H1 (cell line): ENCODE measurements around the gene COL5A3. TPM values are rescaled to one million over a fixed set of nuclear protein-coding genes. Genes with fewer than 3 reads are reported as not detected.

Source experiments
- CTCF ChIA-PET: fragments of 300-600 bp; sonication (Branson Sonifier 250); formaldehyde crosslinking; loops from one replicate; lab custom pipeline; 2021; ENCODE audit not compliant: partially characterized antibody; lab: Charles Lee
- POLR2A ChIA-PET: fragments of 300-600 bp; sonication (Branson Sonifier 250); formaldehyde crosslinking; loops from one replicate; lab custom pipeline; 2021; ENCODE audit warnings: inconsistent platforms; ENCODE audit not compliant: partially characterized antibody; lab: Charles Lee
- DNase-seq, 2 experiments: peaks; one replicate each; pipeline versions ENCODE4 v3.0.0 to v3.0.0-alpha.2; 2010 to 2022; ENCODE audit warnings: low spot score in 2 of 2, low read depth in 1 of 2, mixed read lengths in 1 of 2
- FAIRE-seq: peaks from 2 replicates; lab custom pipeline; 2011; peaks lifted over from hg19 to GRCh38; lab: Jason Lieb, UNC
- H2AFZ ChIP-seq: 2 replicates; pipeline ENCODE4 v1.8.1; 2012; ENCODE audit warnings: low read length, inconsistent platforms
- H2AK5ac ChIP-seq: 2 replicates; pipeline ENCODE4 v1.6.1; 2013; ENCODE audit warnings: low read depth, low read length
- H2BK120ac ChIP-seq: replicated peaks from 2 replicates; pipeline ENCODE3; 2013; ENCODE audit warnings: low read depth, low read length, inconsistent platforms
- H2BK12ac ChIP-seq: 2 replicates; pipeline ENCODE4 v1.6.1; 2013; ENCODE audit warnings: low read depth, low read length
- H2BK15ac ChIP-seq: 2 replicates; pipeline ENCODE4 v1.6.1; 2013; ENCODE audit warnings: low read length
- H2BK20ac ChIP-seq: 2 replicates; pipeline ENCODE4 v1.6.1; 2013; ENCODE audit warnings: low read length
- H2BK5ac ChIP-seq: 2 replicates; pipeline ENCODE4 v1.6.1; 2013; ENCODE audit warnings: low read depth, low read length
- H3K14ac ChIP-seq: 2 replicates; pipeline ENCODE4 v1.6.1; 2013; ENCODE audit warnings: inconsistent platforms; ENCODE audit not compliant: insufficient read length
- H3K18ac ChIP-seq: 2 replicates; pipeline ENCODE4 v1.6.1; 2013; ENCODE audit warnings: low read length; ENCODE audit errors: extremely low read depth
- H3K23ac ChIP-seq: 2 replicates; pipeline ENCODE4 v1.6.1; 2013; ENCODE audit warnings: inconsistent platforms; ENCODE audit not compliant: insufficient read length
- H3K23me2 ChIP-seq: 2 replicates; pipeline ENCODE4 v1.6.1; 2013; ENCODE audit warnings: low read depth, low read length
- H3K27ac ChIP-seq: 2 replicates; pipeline ENCODE4 v1.6.1; 2011; ENCODE audit warnings: low read depth, low read length, inconsistent platforms
- H3K27me3 ChIP-seq, 4 experiments: replicated peaks in 1 of 4; 1 replicate in 1 of 4; 2 replicates in 3 of 4; pipeline versions ENCODE4 v1.6.1 to v1.8.1; 2011 to 2013; ENCODE audit warnings: low read length in 3 of 4, mild to moderate bottlenecking in 3 of 4, inconsistent platforms in 2 of 4, mixed read lengths in 2 of 4, moderate library complexity in 1 of 4; ENCODE audit not compliant: control insufficient read depth in 3 of 4, insufficient read depth in 3 of 4; ENCODE audit errors: extremely low read depth in 1 of 4
- H3K36me3 ChIP-seq, 4 experiments: 2 replicates each; pipeline versions ENCODE4 v1.6.1 to v1.8.1; 2011 to 2013; ENCODE audit warnings: mild to moderate bottlenecking in 4 of 4, low read length in 3 of 4, moderate library complexity in 2 of 4, control low read depth in 1 of 4, inconsistent platforms in 1 of 4; ENCODE audit not compliant: insufficient read depth in 4 of 4, control insufficient read depth in 2 of 4
- H3K4ac ChIP-seq: replicated peaks from 2 replicates; pipeline ENCODE3; 2013; ENCODE audit warnings: low read length, low read depth, mixed read lengths, inconsistent platforms; ENCODE audit not compliant: insufficient read length
- H3K4me1 ChIP-seq, 4 experiments: replicated peaks in 1 of 4; 1 replicate in 1 of 4; 2 replicates in 3 of 4; pipeline versions ENCODE4 v1.6.1 to v1.8.1; 2011 to 2013; ENCODE audit warnings: low read length in 3 of 4, inconsistent platforms in 2 of 4, mixed read lengths in 1 of 4; ENCODE audit not compliant: insufficient read depth in 4 of 4, control insufficient read depth in 3 of 4
- H3K4me2 ChIP-seq, 2 experiments: 2 replicates each; pipeline versions ENCODE4 v1.6.1 to v1.8.1; 2011 to 2013; ENCODE audit warnings: low read depth in 2 of 2, low read length in 2 of 2, control low read depth in 1 of 2, inconsistent platforms in 1 of 2, mild to moderate bottlenecking in 1 of 2; ENCODE audit not compliant: insufficient read depth in 1 of 2
- H3K4me3 ChIP-seq, 4 experiments: fragments of 200-600, 300-600 bp in 1 of 4; sonication (generic), shearing (Covaris generic), sonication (Bioruptor Twin) in 1 of 4; 2 replicates each; pipeline versions ENCODE4 v1.5.1 to v1.8.1; 2011 to 2016; ENCODE audit warnings: low read length in 4 of 4, low read depth in 3 of 4, control low read depth in 2 of 4, inconsistent platforms in 2 of 4, mild to moderate bottlenecking in 2 of 4, mixed read lengths in 1 of 4, moderate library complexity in 1 of 4; ENCODE audit not compliant: insufficient read depth in 2 of 4; ENCODE audit errors: extremely low read depth in 1 of 4
- H3K56ac ChIP-seq: replicated peaks from 2 replicates; pipeline ENCODE3; 2013; ENCODE audit warnings: low read depth, mild to moderate bottlenecking, mixed read lengths, low read length, inconsistent platforms; ENCODE audit not compliant: insufficient read length
- H3K79me1 ChIP-seq: 2 replicates; pipeline ENCODE4 v1.6.1; 2013; ENCODE audit warnings: low read depth, low read length, control low read depth
- H3K79me2 ChIP-seq, 2 experiments: 2 replicates each; pipeline versions ENCODE4 v1.6.1 to v1.8.1; 2012 to 2013; ENCODE audit warnings: low read length in 2 of 2, mild to moderate bottlenecking in 2 of 2, inconsistent platforms in 1 of 2; ENCODE audit not compliant: insufficient read depth in 2 of 2, control insufficient read depth in 1 of 2
- H3K9ac ChIP-seq, 4 experiments: replicated peaks in 1 of 4; 1 replicate in 1 of 4; 2 replicates in 3 of 4; pipeline versions ENCODE4 v1.6.1 to v1.8.1; 2011 to 2013; ENCODE audit warnings: low read depth in 3 of 4, low read length in 3 of 4, control low read depth in 2 of 4, mild to moderate bottlenecking in 2 of 4, moderate library complexity in 2 of 4, inconsistent platforms in 1 of 4; ENCODE audit errors: extremely low read depth in 1 of 4
- H3K9me3 ChIP-seq, 2 experiments: 2 replicates each; pipeline versions ENCODE4 v1.6.1 to v1.8.1; 2012 to 2013; ENCODE audit warnings: mild to moderate bottlenecking in 2 of 2, moderate library complexity in 2 of 2, control low read depth in 1 of 2, inconsistent platforms in 1 of 2, low read depth in 1 of 2, low read length in 1 of 2, mixed read lengths in 1 of 2; ENCODE audit not compliant: insufficient read depth in 2 of 2
- H4K20me1 ChIP-seq, 2 experiments: replicated peaks in 1 of 2; 2 replicates each; pipeline versions ENCODE3 to v1.8.1; 2011 to 2013; ENCODE audit warnings: inconsistent platforms in 2 of 2, low read length in 2 of 2, mild to moderate bottlenecking in 1 of 2; ENCODE audit not compliant: insufficient read depth in 2 of 2, control insufficient read depth in 1 of 2
- H4K5ac ChIP-seq: 2 replicates; pipeline ENCODE4 v1.6.1; 2013; ENCODE audit warnings: low read length, low read depth, mixed read lengths, inconsistent platforms; ENCODE audit not compliant: insufficient read length
- H4K8ac ChIP-seq: 2 replicates; pipeline ENCODE4 v1.8.0; 2013; ENCODE audit warnings: mild to moderate bottlenecking, moderate library complexity, low read length, inconsistent platforms; ENCODE audit not compliant: insufficient read depth; ENCODE audit errors: extremely low read depth
- H4K91ac ChIP-seq: replicated peaks from 2 replicates; pipeline ENCODE3; 2013; ENCODE audit warnings: low read length, mixed read lengths, inconsistent platforms; ENCODE audit not compliant: insufficient read length
- CBX5 ChIP-seq: fragments of 300-800, 300-1000 bp; sonication (generic); IDR thresholded peaks from 2 replicates; pipeline ENCODE4 v1.7.1; 2016; ENCODE audit warnings: antibody characterized with exemption, low read length, low read depth
- CBX8 ChIP-seq: fragments of 300-800, 300-1000 bp; sonication (generic); IDR thresholded peaks from 2 replicates; pipeline ENCODE4 v1.7.1; 2016; ENCODE audit warnings: low read depth, low read length, borderline replicate concordance
- EGR1 ChIP-seq: IDR thresholded peaks from 2 replicates; pipeline ENCODE4 v1.6.1; 2011; ENCODE audit warnings: low read depth, low read length, borderline replicate concordance
- EP300 ChIP-seq, 2 experiments: IDR thresholded peaks; 1 replicate in 1 of 2; 2 replicates in 1 of 2; pipeline ENCODE4 v1.6.1; 2011 to 2012; ENCODE audit warnings: low read depth in 2 of 2, low read length in 2 of 2, mild to moderate bottlenecking in 2 of 2, borderline replicate concordance in 1 of 2, inconsistent platforms in 1 of 2, moderate library complexity in 1 of 2
- EZH2 ChIP-seq: fragments of 200-600 bp; sonication (generic); IDR thresholded peaks from 2 replicates; pipeline ENCODE4 v1.7.1; 2012; ENCODE audit warnings: low read depth, mild to moderate bottlenecking, moderate library complexity, low read length, inconsistent platforms; ENCODE audit not compliant: severe bottlenecking
- KDM4A ChIP-seq: IDR thresholded peaks from one replicate; pipeline ENCODE4 v1.7.1; 2012; ENCODE audit warnings: low read depth, mild to moderate bottlenecking, moderate library complexity, low read length, inconsistent platforms; ENCODE audit not compliant: severe bottlenecking
- RAD21 ChIP-seq, 2 experiments: IDR thresholded peaks in 1 of 2; conservative IDR thresholded peaks in 1 of 2; 2 replicates each; pipeline ENCODE4 v1.6.1; 2011; ENCODE audit warnings: low read depth in 2 of 2, low read length in 2 of 2, improper control_type of control experiment in 1 of 2, inconsistent platforms in 1 of 2, mild to moderate bottlenecking in 1 of 2, moderate library complexity in 1 of 2
- RXRA ChIP-seq: IDR thresholded peaks from 2 replicates; pipeline ENCODE4 v1.6.1; 2011; ENCODE audit warnings: low read depth, mild to moderate bottlenecking, low read length, moderate library complexity; ENCODE audit not compliant: insufficient read depth
- SAP30 ChIP-seq: fragments of 300-600 bp; sonication (generic); IDR thresholded peaks from 2 replicates; pipeline ENCODE4 v1.7.1; 2012; ENCODE audit warnings: low read length, moderate library complexity, mild to moderate bottlenecking, inconsistent platforms; ENCODE audit not compliant: insufficient read depth, insufficient replicate concordance
- ZNF274 ChIP-seq: IDR thresholded peaks from 2 replicates; pipeline ENCODE4 v1.7.0; 2012; ENCODE audit warnings: low read length, borderline replicate concordance; ENCODE audit errors: extremely low read depth
- WGBS, 2 experiments: shearing (Covaris generic) in 1 of 2; methylation state at CpG; one replicate each; pipeline versions ENCODE4 v1.1.6 to v1.1.7; 2013 to 2015; ENCODE audit warnings: low lambda C conversion rate in 2 of 2, mixed read lengths in 2 of 2, inconsistent platforms in 1 of 2, low coverage in 1 of 2, missing lambda C conversion rate in 1 of 2; ENCODE audit not compliant: insufficient replicate concordance in 2 of 2, insufficient coverage in 1 of 2, insufficient read length in 1 of 2; ENCODE audit errors: extremely low coverage in 1 of 2, missing lambda C conversion rate in 1 of 2; 5-methylcytosine and 5-hydroxymethylcytosine counted together
- polyA plus RNA-seq, 7 experiments: library from polyadenylated mRNA; depleted of rRNA in 3 of 7; stranded (reverse) in 5 of 7; unstranded in 2 of 7; fragments of >200 nt in 5 of 7; fragments of 200-250 nt in 2 of 7; gene quantifications; 1 replicate in 5 of 7; 2 replicates in 1 of 7; 4 replicates in 1 of 7; pipeline versions ENCODE4 v1.2.1 to v1.2.3, GENCODE V29; 2011 to 2013; ENCODE audit warnings: missing spikeins in 2 of 7, mixed read lengths in 2 of 7
- total RNA-seq: library from RNA; stranded (reverse); fragmentation: NEBNext Ultra II Directional; extraction: Animal tissue kit (Norgen Biotek cat#: 25700); gene quantifications from 2 replicates; pipeline ENCODE4 v1.2.1, GENCODE V29; 2021

Gene COL5A3
- total and polyA plus RNA-seq, 2 of the 8 experiments (the other 6 are each of a cell fraction or from before 2014, with no cell fraction given), result 0.67 to 0.74 TPM

DNA sequence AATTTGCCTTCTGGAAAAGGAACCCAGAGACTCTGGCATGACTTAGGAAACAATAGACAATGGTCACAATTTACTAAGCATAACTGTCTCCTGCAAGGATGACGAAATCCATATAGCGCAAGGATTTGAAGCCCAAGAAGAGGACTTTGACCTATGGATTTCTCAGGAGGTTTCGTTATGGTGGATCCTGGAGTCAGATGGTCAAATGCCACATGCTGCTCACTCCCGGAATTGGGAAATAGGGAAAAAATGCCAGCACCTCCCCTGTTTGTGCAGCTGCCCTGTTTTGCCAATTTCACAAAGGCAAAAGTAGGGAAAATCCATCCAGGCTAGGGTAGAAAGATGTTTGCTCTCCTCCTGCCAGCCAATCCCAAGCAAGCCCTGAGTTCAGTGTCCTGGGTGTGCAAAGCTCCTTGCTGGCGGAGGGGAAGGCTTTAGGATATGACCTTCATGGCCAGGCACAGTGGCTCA is 26.3 kb upstream of the COL5A3 start:
- H3K36me3 ChIP-seq, result no peaks in the 10 kb centered on the region
- no peaks in the 10 kb centered on the region; a peak in 1 of 7 replicates for H3K27me3 ChIP-seq
- no peak overlapping the region for H4K8ac ChIP-seq
- no peaks in the 10 kb centered on the region for H3K79me2 ChIP-seq
- H3K27ac ChIP-seq, result no peak overlapping the region
- CTCF ChIA-PET, result interaction anchor here (0.9 to 3.8 kb wide), 2 partner anchors 15 to 105 kb away, joined by 3 to 15 read pairs; no protein-coding TSS in a partner anchor
- no peak overlapping the region for H3K9ac ChIP-seq
- POLR2A ChIA-PET, result interaction anchor here (1.0 kb wide), 1 partner anchor 78 kb away, joined by 3 read pairs; no protein-coding TSS in a partner anchor
- H3K9me3 ChIP-seq, result peaks cover 19 to 20% of the 10 kb centered on the region in 2 experiments
- no peak overlapping the region for H3K18ac ChIP-seq
- H3K23me2 ChIP-seq, result no peaks in the 10 kb centered on the region
- no peak overlapping the region for H2BK20ac ChIP-seq
- no peak overlapping the region for H4K91ac ChIP-seq
- H2AK5ac ChIP-seq, result no peak overlapping the region
- H2BK120ac ChIP-seq, result no peak overlapping the region
- no peak overlapping the region for H3K4me2 ChIP-seq
- no peak overlapping the region for H3K14ac ChIP-seq
- H2BK12ac ChIP-seq, result no peak overlapping the region
- H3K4ac ChIP-seq, result no peak overlapping the region
- no peaks in the 10 kb centered on the region for H4K20me1 ChIP-seq
- no peaks in the 10 kb centered on the region for H3K4me1 ChIP-seq
- no peak overlapping the region for H4K5ac ChIP-seq
- 87% methylated on average over 5 of the region's 5 CpGs; no CpG with 5 or more reads in 1 of the 2 experiments for WGBS, 2 experiments
- H2AFZ ChIP-seq, result no peak overlapping the region
- FAIRE-seq (no peak), DNase-seq (no peak)
- H2BK15ac ChIP-seq, result no peak overlapping the region
- H3K4me3 ChIP-seq, result no peak overlapping the region
- H2BK5ac ChIP-seq, result no peak overlapping the region
- no peak overlapping the region for H3K23ac ChIP-seq
- no peaks in the 10 kb centered on the region for H3K79me1 ChIP-seq
- H3K56ac ChIP-seq, result no peak overlapping the region
- TF ChIP-seq CBX5 (no peak), ZNF274 (no peak), EZH2 (no peak), CBX8 (no peak), EGR1 (no peak), SAP30 (no peak), EP300 (IDR thresholded peaks at IDR 0.05; ENCODE audit: borderline replicate concordance in 1 of 2, low read depth in 2 of 2, low read length in 2 of 2) (no peak), RAD21 (IDR thresholded peaks at IDR 0.05 in 1 of 2, conservative IDR thresholded peaks at IDR 0.05 in 1 of 2; ENCODE audit: low read depth in 2 of 2, low read length in 2 of 2) (no peak), RXRA (no peak), KDM4A (no peak)
